ENCODE results near the gene NLGN4Y. TPM values are rescaled to one million over a fixed set of nuclear protein-coding genes. Genes with fewer than 3 reads are reported as not detected.

Gene NLGN4Y
- total and polyA plus RNA-seq, 2 of the 4 experiments (the other 2 are of a cell fraction) = not detected

- BruUV-seq (replicated peaks) = no TSS peak
- ChIA-PET CTCF (no interaction called here), POLR2A (ENCODE audit: unreplicated experiment) (no interaction called here)
These were observed 109.4 kb downstream of the NLGN4Y start for GRCh38 chrY:14633718-14634117.

More at GRCh38 chrY:14633718-14634117, 109.4 kb downstream of the NLGN4Y start:
- in situ Hi-C loops (cut with MboI; ENCODE audit: low sequenced_read_pairs) = no loop called here
- H2AK9ac ChIP-seq (replicated peaks; ENCODE audit: low read depth, low read length, poor library complexity) = no peak overlapping the region
- H3K4me1 ChIP-seq (ENCODE audit: control insufficient read depth, insufficient read depth, low read length) = no peaks in the 10 kb centered on the region
- no peaks in the 10 kb centered on the region for H4K20me1 ChIP-seq (ENCODE audit: insufficient read depth, low read length)
- ATAC-seq (ENCODE audit: low read depth) (no peak), DNase-seq (no peak)
- no peaks in the 10 kb centered on the region for H3K79me1 ChIP-seq (ENCODE audit: low read depth in 1 of 2, low read length in 2 of 2)
- no peak overlapping the region for H4K91ac ChIP-seq (ENCODE audit: insufficient read depth, low read depth, low read length)
- H2AFZ ChIP-seq (replicated peaks; ENCODE audit: low read length, poor library complexity) = no peak overlapping the region
- H3K27ac ChIP-seq (ENCODE audit: insufficient read depth, low read length) = no peak overlapping the region
- no peak overlapping the region for H3K56ac ChIP-seq (ENCODE audit: extremely low read depth, insufficient read depth, low read length)
- no peak overlapping the region for H2BK20ac ChIP-seq (ENCODE audit: low read depth, low read length)
- no peaks in the 10 kb centered on the region for H3K9me3 ChIP-seq (ENCODE audit: control insufficient read depth, insufficient read depth, low read length)
- H3K9ac ChIP-seq (ENCODE audit: low read depth, low read length) = no peak overlapping the region
- intact Hi-C loops (cut with micrococcal nuclease) = no loop called here
- H3K4me2 ChIP-seq (ENCODE audit: low read depth, low read length) = no peak overlapping the region
- WGBS, 2 experiments (ENCODE audit: extremely low coverage in 2 of 2, insufficient read length in 1 of 2) = no CpG with 5 or more reads among the region's 2 CpGs
- no peak overlapping the region for H2BK120ac ChIP-seq (ENCODE audit: low read depth, low read length)
- H3K23ac ChIP-seq (ENCODE audit: low read depth, low read length) = no peak overlapping the region
- H2BK15ac ChIP-seq (ENCODE audit: low read depth, low read length) = no peak overlapping the region
- dilution Hi-C loops (cut with HindIII; ENCODE audit: low sequenced_read_pairs, unreplicated experiment) = no loop called here
- no peaks in the 10 kb centered on the region for H3K9me1 ChIP-seq (ENCODE audit: insufficient read depth, low read length)
- no peak overlapping the region for H3K14ac ChIP-seq (replicated peaks; ENCODE audit: low read depth, low read length)
- H3K4me3 ChIP-seq (ENCODE audit: insufficient read depth, low read depth, low read length) = no peak overlapping the region
- TF ChIP-seq FOS (IDR thresholded peaks at IDR 0.05; ENCODE audit: low read depth, low read length) (no peak), RCOR1 (IDR thresholded peaks at IDR 0.05; ENCODE audit: insufficient replicate concordance, low read length) (no peak), RFX5 (IDR thresholded peaks at IDR 0.05; ENCODE audit: low read depth, low read length) (no peak), CHD1 (IDR thresholded peaks at IDR 0.05; ENCODE audit: low read depth, low read length) (no peak), CEBPB (IDR thresholded peaks at IDR 0.05; ENCODE audit: low read depth, low read length) (no peak), MXI1 (IDR thresholded peaks at IDR 0.05; ENCODE audit: borderline replicate concordance, low read depth, low read length) (no peak), MAZ (IDR thresholded peaks at IDR 0.05; ENCODE audit: borderline replicate concordance, low read depth, low read length) (no peak), BHLHE40 (IDR thresholded peaks at IDR 0.05; ENCODE audit: low read depth, low read length) (no peak), SMC3 (IDR thresholded peaks at IDR 0.05; ENCODE audit: low read depth, low read length) (no peak), MAFK (IDR thresholded peaks at IDR 0.05; ENCODE audit: low read depth, low read length) (no peak), RAD21 (IDR thresholded peaks at IDR 0.05; ENCODE audit: low read length) (no peak), NFE2L2 (IDR thresholded peaks at IDR 0.05; ENCODE audit: low read depth, low read length) (no peak), POLR2A (IDR thresholded peaks at IDR 0.05; ENCODE audit: low read depth, low read length) (no peak), USF2 (IDR thresholded peaks at IDR 0.05; ENCODE audit: low read depth, low read length) (no peak)
- TF ChIP-seq, protein P1, sequence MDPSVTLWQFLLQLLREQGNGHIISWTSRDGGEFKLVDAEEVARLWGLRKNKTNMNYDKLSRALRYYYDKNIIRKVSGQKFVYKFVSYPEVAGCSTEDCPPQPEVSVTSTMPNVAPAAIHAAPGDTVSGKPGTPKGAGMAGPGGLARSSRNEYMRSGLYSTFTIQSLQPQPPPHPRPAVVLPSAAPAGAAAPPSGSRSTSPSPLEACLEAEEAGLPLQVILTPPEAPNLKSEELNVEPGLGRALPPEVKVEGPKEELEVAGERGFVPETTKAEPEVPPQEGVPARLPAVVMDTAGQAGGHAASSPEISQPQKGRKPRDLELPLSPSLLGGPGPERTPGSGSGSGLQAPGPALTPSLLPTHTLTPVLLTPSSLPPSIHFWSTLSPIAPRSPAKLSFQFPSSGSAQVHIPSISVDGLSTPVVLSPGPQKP (IDR thresholded peaks at IDR 0.05; ENCODE audit: borderline replicate concordance, low read depth, low read length) = no peak
- TF ChIP-seq, protein P2, sequence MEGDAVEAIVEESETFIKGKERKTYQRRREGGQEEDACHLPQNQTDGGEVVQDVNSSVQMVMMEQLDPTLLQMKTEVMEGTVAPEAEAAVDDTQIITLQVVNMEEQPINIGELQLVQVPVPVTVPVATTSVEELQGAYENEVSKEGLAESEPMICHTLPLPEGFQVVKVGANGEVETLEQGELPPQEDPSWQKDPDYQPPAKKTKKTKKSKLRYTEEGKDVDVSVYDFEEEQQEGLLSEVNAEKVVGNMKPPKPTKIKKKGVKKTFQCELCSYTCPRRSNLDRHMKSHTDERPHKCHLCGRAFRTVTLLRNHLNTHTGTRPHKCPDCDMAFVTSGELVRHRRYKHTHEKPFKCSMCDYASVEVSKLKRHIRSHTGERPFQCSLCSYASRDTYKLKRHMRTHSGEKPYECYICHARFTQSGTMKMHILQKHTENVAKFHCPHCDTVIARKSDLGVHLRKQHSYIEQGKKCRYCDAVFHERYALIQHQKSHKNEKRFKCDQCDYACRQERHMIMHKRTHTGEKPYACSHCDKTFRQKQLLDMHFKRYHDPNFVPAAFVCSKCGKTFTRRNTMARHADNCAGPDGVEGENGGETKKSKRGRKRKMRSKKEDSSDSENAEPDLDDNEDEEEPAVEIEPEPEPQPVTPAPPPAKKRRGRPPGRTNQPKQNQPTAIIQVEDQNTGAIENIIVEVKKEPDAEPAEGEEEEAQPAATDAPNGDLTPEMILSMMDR (conservative IDR thresholded peaks at IDR 0.05; ENCODE audit: low read depth, low read length) = no peak
- no peak overlapping the region for H4K5ac ChIP-seq (ENCODE audit: low read depth, low read length)
- no peak overlapping the region for H3K4ac ChIP-seq (ENCODE audit: low read depth, low read length)
- H3K27me3 ChIP-seq (ENCODE audit: control insufficient read depth, insufficient read depth, low read length) = no peaks in the 10 kb centered on the region
- H3K18ac ChIP-seq (ENCODE audit: low read depth, low read length) = no peak overlapping the region
- no peak overlapping the region for H2AK5ac ChIP-seq (ENCODE audit: low read depth, low read length)
- no peak overlapping the region for H2BK5ac ChIP-seq (ENCODE audit: low read depth, low read length, poor library complexity, severe bottlenecking)
- no peak overlapping the region for H4K8ac ChIP-seq (ENCODE audit: low read depth in 2 of 2, low read length in 2 of 2)
- no peaks in the 10 kb centered on the region for H3K36me3 ChIP-seq (ENCODE audit: control insufficient read depth, insufficient read depth, low read length)

Data from IMR-90 (cell line).